COLO668 (cell line): Measurements from ENCODE around the gene DNAH3.
"Not testable (repeated sequence)": the region's sequence is repeated elsewhere in the genome, so short reads cannot be mapped to it uniquely, and the experiment has no call there.

Experiments
- DNase-seq: peaks from one replicate; lab custom pipeline; 2025; ENCODE audit not compliant: unreplicated experiment; lab: John Stamatoyannopoulos, UW

DNAH3 gene

GRCh38 chr16:21150375-21151001 is at the start of gene DNAH3:
DNAH3 (minus strand) TSS chr16:21150846; CDS start chr16:21150319, 527 bp downstream.
- DNase-seq, result peak; percentile 75

- DNase-seq, result no peak
Measured at GRCh38 chr16:21199607-21200218, 49.1 kb upstream of the DNAH3 start.

- no peak for DNase-seq
Measured at GRCh38 chr16:21197621-21198020, 47.0 kb upstream of the DNAH3 start.

GRCh38 chr16:21197112-21197511 is 46.5 kb upstream of the DNAH3 start:
- no peak for DNase-seq

GRCh38 chr16:21195330-21195729 is 44.7 kb upstream of the DNAH3 start:
- not testable (repeated sequence) for DNase-seq

GRCh38 chr16:21194771-21195301 is 44.2 kb upstream of the DNAH3 start:
- no peak for DNase-seq

- DNase-seq, result no peak
Measured at GRCh38 chr16:21192991-21193390, 42.3 kb upstream of the DNAH3 start.

- no peak for DNase-seq
Measured at GRCh38 chr16:21190599-21190998, 40.0 kb upstream of the DNAH3 start.

- no peak for DNase-seq
Measured at GRCh38 chr16:21190013-21190412, 39.4 kb upstream of the DNAH3 start.

- DNase-seq, result no peak
Measured at GRCh38 chr16:21189311-21189710, 38.7 kb upstream of the DNAH3 start.

GRCh38 chr16:21186326-21186691 is 35.7 kb upstream of the DNAH3 start:
- DNase-seq, result no peak

GRCh38 chr16:21185659-21186325 is 35.1 kb upstream of the DNAH3 start:
- no peak for DNase-seq

- no peak for DNase-seq
Measured at GRCh38 chr16:21184834-21185233, 34.2 kb upstream of the DNAH3 start.

- DNase-seq, result no peak
Measured at GRCh38 chr16:21183995-21184394, 33.3 kb upstream of the DNAH3 start.

GRCh38 chr16:21179983-21180365 is 29.3 kb upstream of the DNAH3 start:
- no peak for DNase-seq

GRCh38 chr16:21179126-21179982 is 28.7 kb upstream of the DNAH3 start:
- no peak for DNase-seq

- DNase-seq, result no peak
Measured at GRCh38 chr16:21175397-21175796, 24.8 kb upstream of the DNAH3 start.

GRCh38 chr16:21172650-21173049 is 22.0 kb upstream of the DNAH3 start:
- no peak for DNase-seq

- DNase-seq, result not testable (repeated sequence)
Measured at GRCh38 chr16:21170116-21170515, 19.5 kb upstream of the DNAH3 start.

- DNase-seq, result no peak
Measured at GRCh38 chr16:21169249-21169981, 18.8 kb upstream of the DNAH3 start.
